Transverse colon (tissue), 4 donors: Measurements from ENCODE around the gene BIK.

Source experiments
- EP300 ChIP-seq: sonication (generic); formaldehyde crosslinking; IDR thresholded peaks from one replicate; pipeline ENCODE4 v1.6.1; 2017; ENCODE audit warnings: antibody characterized with exemption, low read depth
- POLR2A ChIP-seq: fragments of 450-650 bp; IDR thresholded peaks from one replicate; pipeline ENCODE4 v1.6.1; 2016; ENCODE audit warnings: antibody characterized with exemption, mild to moderate bottlenecking, moderate library complexity
- POLR2AphosphoS5 ChIP-seq, 3 donors: sonication (generic); formaldehyde crosslinking; IDR thresholded peaks; one replicate each; pipeline ENCODE4 v1.6.1; 2016; ENCODE audit warnings: antibody characterized with exemption in 3 of 3
- TF ChIP-seq, protein P1 (sequence below), 5 experiments: fragments of 200-600 bp in 3 of 5; fragments of 450-650 bp in 2 of 5; sonication (generic) in 3 of 5; IDR thresholded peaks; 1 replicate in 2 of 5; 2 replicates in 3 of 5; pipeline ENCODE4 v1.5.1; 2016 to 2017; ENCODE audit warnings: antibody characterized with exemption in 5 of 5, inconsistent platforms in 3 of 5, mild to moderate bottlenecking in 2 of 5, moderate library complexity in 1 of 5

DNA sequence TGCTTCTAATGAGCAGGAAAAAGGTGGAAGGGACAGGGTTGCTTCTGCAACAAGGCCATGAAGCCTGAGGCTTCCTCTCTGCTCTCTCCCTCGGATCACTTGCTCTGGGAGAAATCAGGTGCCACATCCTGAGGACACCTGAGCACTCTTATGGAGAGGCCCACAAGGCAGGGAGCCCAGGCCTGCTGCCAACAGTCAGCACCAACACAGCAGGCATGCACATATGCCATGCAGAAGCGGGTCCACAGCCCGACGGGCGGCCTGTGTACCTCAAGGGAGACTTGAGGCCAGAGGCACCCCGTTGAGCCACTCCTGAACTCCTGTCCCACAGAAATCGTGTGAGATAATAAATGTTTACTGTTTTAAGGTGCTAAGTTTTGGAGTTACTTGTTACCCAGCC is 66.9 kb downstream of the BIK start:
- TF ChIP-seq, protein P1, sequence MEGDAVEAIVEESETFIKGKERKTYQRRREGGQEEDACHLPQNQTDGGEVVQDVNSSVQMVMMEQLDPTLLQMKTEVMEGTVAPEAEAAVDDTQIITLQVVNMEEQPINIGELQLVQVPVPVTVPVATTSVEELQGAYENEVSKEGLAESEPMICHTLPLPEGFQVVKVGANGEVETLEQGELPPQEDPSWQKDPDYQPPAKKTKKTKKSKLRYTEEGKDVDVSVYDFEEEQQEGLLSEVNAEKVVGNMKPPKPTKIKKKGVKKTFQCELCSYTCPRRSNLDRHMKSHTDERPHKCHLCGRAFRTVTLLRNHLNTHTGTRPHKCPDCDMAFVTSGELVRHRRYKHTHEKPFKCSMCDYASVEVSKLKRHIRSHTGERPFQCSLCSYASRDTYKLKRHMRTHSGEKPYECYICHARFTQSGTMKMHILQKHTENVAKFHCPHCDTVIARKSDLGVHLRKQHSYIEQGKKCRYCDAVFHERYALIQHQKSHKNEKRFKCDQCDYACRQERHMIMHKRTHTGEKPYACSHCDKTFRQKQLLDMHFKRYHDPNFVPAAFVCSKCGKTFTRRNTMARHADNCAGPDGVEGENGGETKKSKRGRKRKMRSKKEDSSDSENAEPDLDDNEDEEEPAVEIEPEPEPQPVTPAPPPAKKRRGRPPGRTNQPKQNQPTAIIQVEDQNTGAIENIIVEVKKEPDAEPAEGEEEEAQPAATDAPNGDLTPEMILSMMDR (IDR thresholded peaks at IDR 0.05): no peak
- TF ChIP-seq POLR2A: no peak
- TF ChIP-seq POLR2AphosphoS5 (IDR thresholded peaks at IDR 0.05): no peak
- TF ChIP-seq EP300: no peak
